HUES48 (cell line): ENCODE measurements around the gene CFL2.
"Not testable (repeated sequence)": the region's sequence is repeated elsewhere in the genome, so short reads cannot be mapped to it uniquely, and the experiment has no call there.

Experiments used
- H3K27ac ChIP-seq: one replicate; pipeline ENCODE4 v1.7.0; 2013; ENCODE audit warnings: low read depth, low read length, inconsistent platforms
- H3K27me3 ChIP-seq: 2 replicates; pipeline ENCODE4 v1.6.1; 2013; ENCODE audit warnings: mild to moderate bottlenecking, low read length; ENCODE audit not compliant: control insufficient read depth, insufficient read depth
- H3K36me3 ChIP-seq: 2 replicates; pipeline ENCODE4 v1.6.1; 2013; ENCODE audit warnings: low read length; ENCODE audit not compliant: control insufficient read depth, insufficient read depth
- H3K4me1 ChIP-seq: 2 replicates; pipeline ENCODE4 v1.6.1; 2013; ENCODE audit warnings: mild to moderate bottlenecking, low read length; ENCODE audit not compliant: control insufficient read depth, insufficient read depth
- H3K4me3 ChIP-seq: 2 replicates; pipeline ENCODE4 v1.5.1; 2013; ENCODE audit warnings: mild to moderate bottlenecking, low read depth, low read length
- H3K9ac ChIP-seq: 2 replicates; pipeline ENCODE4 v1.6.1; 2013; ENCODE audit warnings: mild to moderate bottlenecking, low read depth, low read length, moderate library complexity
- H3K9me3 ChIP-seq: 2 replicates; pipeline ENCODE4 v1.6.1; 2013; ENCODE audit warnings: low read length; ENCODE audit not compliant: control insufficient read depth, insufficient read depth

Gene CFL2

DNA sequence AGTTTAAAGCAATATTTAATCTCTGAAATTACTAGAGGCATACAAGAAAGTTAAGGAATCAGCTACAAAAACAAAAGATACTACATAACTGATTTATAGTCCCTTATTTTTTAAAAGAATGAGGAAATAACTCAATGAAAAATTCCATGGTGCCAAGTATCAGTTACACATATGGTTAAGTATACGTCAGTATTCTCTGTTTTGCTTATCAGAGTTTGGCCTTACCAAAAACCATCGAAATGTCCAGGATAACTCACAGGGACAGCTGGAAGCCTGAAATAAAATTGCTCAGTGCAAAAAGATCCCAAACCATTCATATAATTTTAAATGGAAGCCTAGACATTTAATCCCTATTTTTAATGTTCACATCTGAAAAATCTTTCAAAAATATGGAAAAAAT lies 3.6 kb downstream of the CFL2 start:
- 0 out of 2 replicates have a peak, but pooled peaks cover 11% of the 10 kb centered on the region for H3K4me1 ChIP-seq
- H3K9ac ChIP-seq: no peak overlapping the region
- no peak overlapping the region for H3K27ac ChIP-seq
- H3K9me3 ChIP-seq: no peaks in the 10 kb centered on the region
- H3K4me3 ChIP-seq: no peak overlapping the region
- H3K36me3 ChIP-seq: peaks cover 21% of the 10 kb centered on the region
- peaks cover 8% of the 10 kb centered on the region for H3K27me3 ChIP-seq

DNA sequence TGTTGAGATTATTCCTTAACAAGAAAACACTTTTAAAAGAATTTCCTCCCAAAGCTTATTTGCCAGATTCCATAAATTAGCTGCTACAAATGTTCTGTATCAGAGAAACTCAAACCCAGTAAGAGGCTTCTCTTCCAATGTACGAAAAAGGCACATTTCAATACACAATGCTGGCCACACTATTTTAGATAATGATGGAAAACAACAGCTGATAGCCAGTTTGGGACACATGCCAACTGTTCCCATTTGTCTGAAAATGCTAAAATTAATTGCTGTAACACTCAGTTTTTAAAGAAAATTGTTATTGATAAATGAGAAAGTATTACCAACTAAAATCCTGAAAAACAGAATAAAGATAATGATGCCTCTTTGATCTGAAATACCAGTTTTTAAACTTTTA lies 4.4 kb downstream of the CFL2 start:
- H3K27ac ChIP-seq: no peak overlapping the region
- no peaks in the 10 kb centered on the region for H3K9me3 ChIP-seq
- no peak overlapping the region for H3K4me3 ChIP-seq
- 0 out of 2 replicates have a peak, but pooled peaks cover 7% of the 10 kb centered on the region for H3K4me1 ChIP-seq
- H3K9ac ChIP-seq: no peak overlapping the region
- H3K36me3 ChIP-seq: peaks cover 21% of the 10 kb centered on the region
- H3K27me3 ChIP-seq: peaks cover 1% of the 10 kb centered on the region

DNA sequence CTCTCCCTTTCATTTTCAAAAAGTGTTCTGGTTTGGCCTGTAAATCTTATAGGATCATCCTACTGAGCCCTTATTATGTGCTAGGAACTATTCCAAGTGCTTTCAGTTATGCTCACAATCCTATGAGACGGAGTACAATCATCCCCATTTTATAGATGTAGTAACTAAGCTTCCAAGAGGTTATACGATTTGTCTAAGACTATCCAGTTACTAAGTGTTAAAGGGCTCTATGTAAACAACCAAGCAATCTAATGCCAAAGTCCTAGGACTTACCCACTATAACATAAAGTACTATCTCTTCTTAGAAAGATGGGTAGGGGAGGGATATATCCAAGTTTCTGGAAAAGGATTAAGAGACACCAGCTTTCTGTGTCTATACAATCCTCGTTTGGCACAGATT lies 6.7 kb downstream of the CFL2 start:
- Histone ChIP-seq H3K27me3 (no peaks in the 10 kb centered on the region), H3K9ac (no peak overlapping the region), H3K4me1 (no peaks in the 10 kb centered on the region), H3K27ac (no peak overlapping the region), H3K36me3 (peaks cover 17% of the 10 kb centered on the region), H3K9me3 (no peaks in the 10 kb centered on the region), H3K4me3 (no peak overlapping the region)

DNA sequence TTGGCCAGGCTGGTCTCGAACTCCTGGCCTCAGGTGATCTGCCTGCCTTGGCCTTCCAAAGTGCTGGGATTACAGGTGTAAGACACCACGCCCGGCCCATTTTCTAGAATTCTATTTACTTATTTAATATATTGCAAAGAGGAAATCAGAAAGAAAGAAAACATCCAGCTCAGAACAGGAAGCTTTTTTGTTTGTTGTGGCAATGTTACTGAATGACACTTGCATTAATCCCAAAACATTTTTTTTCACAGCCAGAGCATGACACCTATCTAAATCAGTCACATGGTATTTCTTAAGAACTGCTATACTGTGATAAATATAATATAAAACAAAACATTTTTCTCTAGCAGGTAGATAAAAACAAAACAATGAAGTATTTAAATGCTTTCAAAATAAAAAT lies 12.6 kb downstream of the CFL2 start:
- H3K27me3 ChIP-seq: no peaks in the 10 kb centered on the region
- no peaks in the 10 kb centered on the region for H3K4me1 ChIP-seq
- H3K4me3 ChIP-seq: no peak overlapping the region
- no peaks in the 10 kb centered on the region for H3K36me3 ChIP-seq
- no peaks in the 10 kb centered on the region for H3K9me3 ChIP-seq
- H3K9ac ChIP-seq: no peak overlapping the region
- no peak overlapping the region for H3K27ac ChIP-seq

DNA sequence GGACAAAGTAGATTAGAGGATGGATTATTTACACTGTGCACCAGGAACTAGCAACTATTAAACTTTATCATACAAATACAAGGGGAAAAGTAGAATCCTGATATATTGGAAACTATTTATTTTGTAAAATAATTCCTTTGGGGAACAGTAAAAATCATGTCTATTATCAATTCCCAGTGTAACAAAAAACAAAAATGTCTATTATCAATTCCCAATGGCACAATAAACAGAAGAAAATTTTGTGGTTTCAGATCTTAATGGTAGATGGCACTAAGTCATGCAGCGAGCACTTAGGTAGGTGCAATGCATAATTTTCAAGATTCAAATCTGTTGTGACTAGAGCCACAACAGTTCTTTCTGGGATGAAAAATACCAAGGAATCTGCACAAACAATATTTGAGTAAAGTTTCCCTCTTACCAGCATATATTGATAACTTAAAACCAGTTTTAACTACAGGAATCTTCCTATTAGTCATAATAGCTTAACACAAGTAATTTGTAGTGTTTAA lies 13.7 kb downstream of the CFL2 start:
- Histone ChIP-seq H3K9me3 (no peaks in the 10 kb centered on the region), H3K36me3 (no peaks in the 10 kb centered on the region), H3K9ac (no peak overlapping the region), H3K27ac (no peak overlapping the region), H3K27me3 (no peaks in the 10 kb centered on the region), H3K4me3 (no peak overlapping the region), H3K4me1 (no peaks in the 10 kb centered on the region)

DNA sequence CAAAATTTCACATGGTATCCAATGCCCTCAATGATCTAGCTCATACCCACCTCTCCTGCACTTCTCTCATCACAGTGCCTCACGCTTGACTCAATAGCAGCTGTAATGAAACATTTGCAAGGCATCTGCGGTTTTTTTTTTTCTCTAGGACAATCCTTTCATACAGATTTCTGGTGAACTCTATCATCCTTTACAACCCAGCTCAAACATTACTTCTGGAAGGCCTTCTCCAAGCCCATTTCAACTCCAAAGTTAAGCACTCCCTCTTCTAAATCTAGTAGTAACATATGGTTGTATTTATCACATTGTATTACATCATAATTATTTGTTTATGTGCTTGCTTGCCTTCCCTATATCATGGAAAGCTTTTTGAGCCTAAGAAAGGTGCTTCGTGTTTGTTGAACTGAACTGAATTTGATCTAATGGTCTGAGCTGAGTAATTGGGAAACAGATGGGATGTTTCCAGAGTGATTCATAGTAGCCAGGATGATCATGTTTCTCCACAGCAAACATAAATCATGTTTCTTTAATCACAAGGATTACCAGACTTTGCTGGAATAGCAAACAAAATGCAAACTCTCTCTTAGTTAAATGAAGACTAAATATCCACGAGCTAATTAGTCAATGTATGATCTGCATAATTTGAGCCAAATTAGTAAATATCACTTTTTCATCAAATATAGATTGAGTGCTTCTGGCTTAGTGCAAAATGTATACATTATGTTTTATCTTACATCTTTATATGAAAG lies 14.3 kb downstream of the CFL2 start:
- Histone ChIP-seq H3K4me1 (no peaks in the 10 kb centered on the region), H3K36me3 (no peaks in the 10 kb centered on the region), H3K27ac (no peak overlapping the region), H3K27me3 (no peaks in the 10 kb centered on the region), H3K9me3 (no peaks in the 10 kb centered on the region), H3K4me3 (no peak overlapping the region), H3K9ac (no peak overlapping the region)

DNA sequence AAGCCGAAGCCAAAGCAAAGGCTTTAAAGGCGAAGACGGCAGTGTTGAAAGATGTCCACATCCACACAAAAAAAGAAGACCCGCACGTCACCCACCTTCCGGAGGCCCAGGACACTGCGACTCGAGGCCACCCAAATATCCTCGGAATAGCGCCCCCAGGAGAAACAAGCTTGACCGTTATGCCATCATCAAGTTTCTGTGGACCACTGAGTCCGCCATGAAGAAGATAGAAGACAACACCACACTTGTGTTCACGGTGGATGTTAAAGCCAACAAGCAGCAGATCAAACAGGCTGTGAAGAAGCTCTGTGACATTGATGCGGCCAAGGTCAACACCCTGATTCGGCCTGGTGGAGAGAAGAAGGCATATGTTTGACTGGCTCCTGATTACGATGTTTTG lies 20.2 kb downstream of the CFL2 start:
- not testable (repeated sequence) for H3K4me1 ChIP-seq, H3K27me3 ChIP-seq, H3K4me3 ChIP-seq, H3K27ac ChIP-seq, H3K9ac ChIP-seq, H3K9me3 ChIP-seq, H3K36me3 ChIP-seq

DNA sequence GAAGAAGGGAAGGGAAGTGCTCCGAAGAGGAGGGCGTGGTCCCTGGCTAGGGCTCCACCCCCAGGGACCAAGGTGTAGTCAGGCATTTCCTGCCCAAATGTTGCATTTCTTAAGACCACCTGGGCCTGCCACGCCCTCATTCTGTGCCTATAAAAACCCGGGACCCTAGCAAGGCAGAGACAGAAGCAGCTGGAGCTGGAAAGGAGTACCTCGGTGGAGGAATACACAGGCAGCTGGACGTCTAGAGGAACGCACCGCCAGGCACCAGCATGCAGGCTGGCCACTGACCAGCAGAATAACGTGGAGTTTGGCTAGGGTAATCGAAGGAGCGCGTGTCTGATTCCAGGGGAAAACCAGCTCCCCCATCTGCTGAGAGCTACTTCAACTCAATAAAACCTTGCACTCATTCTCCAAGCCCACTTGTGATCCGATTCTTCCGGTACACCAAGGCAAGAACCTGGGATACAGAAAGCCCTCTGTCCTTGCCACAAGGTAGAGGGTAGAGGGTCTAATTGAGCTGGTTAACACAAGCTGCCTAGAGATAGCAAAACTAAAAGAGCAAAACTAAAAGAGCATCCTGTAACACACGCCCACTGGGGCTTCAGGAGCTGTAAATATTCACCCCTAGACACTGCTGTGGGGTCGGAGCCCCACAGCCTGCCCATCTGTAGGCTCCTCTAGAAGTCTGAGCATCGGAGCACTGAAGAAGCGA lies 21.0 kb downstream of the CFL2 start:
- Histone ChIP-seq H3K9ac (no peak overlapping the region), H3K9me3 (no peaks in the 10 kb centered on the region), H3K27me3 (no peaks in the 10 kb centered on the region), H3K27ac (no peak overlapping the region), H3K4me3 (peak overlapping the region; percentile 16; the same call in 1 of the 2 replicates), H3K36me3 (no peaks in the 10 kb centered on the region), H3K4me1 (peaks cover 14% of the 10 kb centered on the region)

DNA sequence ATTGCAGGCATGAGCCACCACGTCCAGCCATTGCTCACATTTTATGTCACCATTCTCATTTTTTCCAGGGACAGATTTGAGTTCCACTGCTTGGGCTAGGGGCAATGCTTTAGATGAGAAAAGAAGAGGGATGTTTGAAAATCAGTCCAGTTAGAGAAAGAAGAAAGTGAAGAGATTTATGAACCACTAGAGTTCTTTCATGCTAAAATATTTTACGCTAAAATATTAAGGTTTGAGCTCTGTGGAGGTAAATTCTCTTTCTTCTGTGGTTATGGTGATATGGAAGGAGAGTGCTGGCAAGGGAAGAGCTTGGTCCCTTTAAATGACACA lies 21.5 kb downstream of the CFL2 start:
- Histone ChIP-seq H3K9ac (no peak overlapping the region), H3K4me1 (peaks cover 17% of the 10 kb centered on the region), H3K27ac (no peak overlapping the region), H3K9me3 (no peaks in the 10 kb centered on the region), H3K27me3 (no peaks in the 10 kb centered on the region), H3K36me3 (no peaks in the 10 kb centered on the region), H3K4me3 (no peak overlapping the region)

DNA sequence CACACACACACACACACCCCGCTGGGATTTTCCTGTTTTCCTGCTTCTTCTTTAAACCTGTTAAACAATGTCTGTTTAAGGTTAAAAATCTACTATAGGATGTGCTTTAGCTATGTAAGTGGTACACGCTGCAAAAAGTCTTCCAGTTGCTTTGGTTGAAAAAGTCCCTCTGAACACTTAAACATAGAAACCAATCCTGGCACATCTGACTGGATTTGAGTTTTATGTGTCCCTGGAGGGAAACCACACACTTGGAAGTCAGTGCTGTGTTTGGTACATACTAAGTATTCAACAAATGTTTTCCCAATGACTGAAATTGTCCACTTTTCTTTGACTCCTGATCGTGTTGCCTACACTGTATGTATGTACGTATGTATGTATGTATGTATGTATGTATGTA lies 22.0 kb downstream of the CFL2 start:
- Histone ChIP-seq H3K4me1 (peaks cover 17% of the 10 kb centered on the region), H3K4me3 (no peak overlapping the region), H3K9ac (no peak overlapping the region), H3K36me3 (no peaks in the 10 kb centered on the region), H3K27ac (no peak overlapping the region), H3K27me3 (no peaks in the 10 kb centered on the region), H3K9me3 (no peaks in the 10 kb centered on the region)

DNA sequence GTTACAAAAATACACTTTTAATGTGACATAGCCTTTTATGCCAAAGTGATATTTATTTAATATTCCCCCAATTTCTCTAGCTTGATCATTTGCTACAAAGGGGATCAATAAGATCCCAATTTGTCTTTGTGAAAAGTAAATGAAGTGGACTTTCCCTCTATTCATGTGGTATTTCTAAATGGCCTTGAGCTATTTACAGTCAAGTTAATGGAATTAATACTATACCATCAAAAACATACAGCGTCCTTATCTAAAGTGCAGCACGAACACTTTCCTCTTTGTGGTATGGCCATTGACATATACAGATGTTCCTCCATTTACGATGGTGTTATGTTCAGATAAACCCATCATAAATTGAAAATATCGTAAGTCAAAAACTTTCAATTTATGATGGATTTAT lies 23.2 kb downstream of the CFL2 start:
- Histone ChIP-seq H3K27ac (no peak overlapping the region), H3K9ac (no peak overlapping the region), H3K9me3 (no peaks in the 10 kb centered on the region), H3K4me1 (peaks cover 17% of the 10 kb centered on the region), H3K4me3 (no peak overlapping the region), H3K36me3 (no peaks in the 10 kb centered on the region), H3K27me3 (no peaks in the 10 kb centered on the region)
